Tibial nerve (tissue), 4 donors: ENCODE measurements around the gene PGA3.

Experiments used
- CTCF ChIP-seq, 5 experiments: fragments of 200-600 bp in 3 of 5; fragments of 450-650 bp in 2 of 5; sonication (generic) in 3 of 5; IDR thresholded peaks; one replicate each; pipeline ENCODE4 v1.5.1; 2016 to 2019; ENCODE audit warnings: antibody characterized with exemption in 5 of 5, mild to moderate bottlenecking in 3 of 5, moderate library complexity in 2 of 5
- EP300 ChIP-seq, 2 donors: sonication (generic); formaldehyde crosslinking; IDR thresholded peaks; one replicate each; pipeline ENCODE4 v1.6.1; 2017; ENCODE audit warnings: antibody characterized with exemption in 2 of 2, mild to moderate bottlenecking in 1 of 2

DNA sequence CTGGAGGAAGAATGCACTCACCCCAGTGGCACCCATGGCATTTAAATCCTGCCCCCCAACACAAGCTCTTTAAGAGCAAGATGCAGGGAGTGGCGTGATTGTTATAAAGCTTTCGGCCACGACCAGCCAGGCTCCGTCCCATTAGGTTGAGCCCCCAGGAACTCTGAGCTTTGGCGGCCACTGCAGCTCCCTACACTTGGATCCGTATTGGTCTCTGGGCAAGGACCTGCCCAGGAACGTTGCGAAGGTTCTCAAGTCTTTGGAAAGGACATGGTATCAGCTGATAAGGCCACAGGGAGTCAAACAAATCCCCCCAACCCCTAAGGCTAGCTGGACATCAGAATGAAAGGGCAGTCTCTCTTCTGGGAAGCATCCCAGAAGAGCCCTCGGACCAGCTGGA is 32.7 kb upstream of the PGA3 start:
- TF ChIP-seq CTCF (IDR thresholded peaks at IDR 0.05) (no peak), EP300 (IDR thresholded peaks at IDR 0.05) (no peak)
